Activated effector memory CD4-positive, alpha-beta T cell treated with anti-CD3 and anti-CD28 coated beads, Interleukin-2, amount 50 U/mL, for 16 hours (primary cell): Measurements from ENCODE around the gene PLXNB2.

ENCODE experiments used
- DNase-seq: peaks from one replicate; pipeline ENCODE4 v3.0.0-alpha.2; 2020

Gene PLXNB2

DNA sequence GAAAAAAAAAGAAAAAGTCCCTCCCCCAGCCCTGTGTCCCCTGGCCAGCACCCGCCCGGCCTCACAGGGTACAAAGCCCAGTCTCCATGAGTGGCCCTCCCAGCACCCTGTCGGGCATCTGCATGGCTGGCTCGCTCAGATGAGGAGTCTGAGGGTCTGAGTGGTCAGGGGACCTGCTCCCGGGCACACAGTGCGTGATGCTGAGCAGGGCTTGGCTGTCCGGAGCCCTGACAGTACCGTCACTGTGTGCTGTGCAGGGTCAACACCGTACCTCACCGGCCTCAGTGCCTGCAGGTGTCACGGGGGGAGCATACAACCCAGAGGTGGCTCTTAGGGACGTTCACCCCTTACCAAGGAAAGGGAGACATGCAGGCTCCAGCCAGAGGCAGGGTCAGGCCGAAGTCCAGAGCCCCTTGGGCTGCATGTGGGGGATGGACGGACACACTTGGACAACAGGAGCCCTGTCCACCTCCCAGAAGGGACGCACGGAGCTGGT is 3.6 kb upstream of the PLXNB2 start:
- DNase-seq, result no peak

- no peak for DNase-seq
These were observed 2.7 kb upstream of the PLXNB2 start for GRCh38 chr22:50310031-50310722.

DNA sequence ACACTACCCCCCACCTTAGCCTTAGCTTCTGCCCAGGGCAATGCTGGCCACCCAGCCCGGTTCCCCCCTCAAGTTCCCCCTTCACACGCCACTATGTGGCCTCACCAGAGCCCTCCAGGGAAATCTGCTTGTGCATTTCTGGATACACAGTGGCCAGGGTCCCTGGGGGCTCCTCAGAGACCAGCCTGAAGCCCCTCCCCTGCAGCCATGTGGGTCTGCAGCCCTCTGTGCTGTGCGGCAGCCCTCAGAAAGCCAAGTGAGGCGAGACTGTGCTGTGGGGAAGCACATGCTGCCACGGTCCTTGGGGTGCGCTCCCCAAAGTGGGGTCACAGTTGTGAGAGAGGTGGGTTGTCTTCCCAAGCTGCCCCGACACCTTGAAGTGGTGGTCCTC is 2.1 kb upstream of the PLXNB2 start:
- no peak for DNase-seq

DNA sequence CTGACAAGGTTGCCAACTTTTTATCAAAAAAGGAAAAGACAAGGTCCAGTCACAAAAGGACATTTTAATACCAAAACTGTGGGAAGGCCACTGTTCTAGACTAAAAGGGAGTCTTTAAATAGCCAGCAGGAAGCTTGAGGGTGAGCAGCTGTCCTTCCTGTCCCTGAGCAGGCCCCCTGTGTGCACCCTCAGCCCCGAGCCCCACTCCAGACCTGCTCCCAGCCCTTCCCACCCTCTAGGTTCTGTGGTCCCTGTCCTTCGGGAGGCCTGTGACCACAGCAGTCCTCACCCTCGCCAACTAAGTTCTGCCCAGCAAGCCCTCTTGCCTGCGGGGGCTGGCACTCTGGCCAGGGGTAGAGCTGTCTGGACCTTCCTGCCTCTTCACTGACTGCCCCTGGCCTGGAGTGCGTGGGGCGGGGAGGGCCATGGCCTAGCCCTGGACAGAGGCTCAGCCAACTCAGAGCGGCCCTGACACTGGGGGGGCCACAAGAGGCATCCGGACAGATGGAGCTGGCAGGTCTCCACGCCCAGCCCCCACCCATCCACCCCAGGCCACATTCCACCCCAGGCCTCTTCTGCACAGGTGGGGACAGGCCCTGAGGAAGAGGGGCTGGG is 1.6 kb upstream of the PLXNB2 start:
- DNase-seq, result no peak

DNA sequence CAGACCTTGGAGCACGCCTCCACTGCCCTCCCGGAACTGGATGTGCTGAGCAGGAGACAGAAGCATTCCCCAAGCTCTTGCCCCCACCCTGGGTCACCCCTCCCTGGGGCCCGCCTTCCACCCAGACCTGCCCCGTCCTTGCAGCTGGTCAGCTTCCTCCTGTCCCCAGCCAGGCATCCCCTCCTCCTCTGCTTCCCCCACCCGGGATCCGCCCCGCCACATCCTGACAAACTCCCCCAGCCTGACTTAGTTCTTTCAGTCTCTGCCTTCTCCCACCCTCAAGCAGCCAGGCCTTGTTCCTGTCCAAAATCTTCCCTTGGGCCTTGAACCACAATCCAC is 1.1 kb upstream of the PLXNB2 start:
- no peak for DNase-seq

- DNase-seq, result no peak
These were observed 597 bp upstream of the PLXNB2 start for GRCh38 chr22:50307890-50308596.

- no peak for DNase-seq
These were observed 1.4 kb downstream of the PLXNB2 start for GRCh38 chr22:50305923-50306566.

- no peak for DNase-seq
These were observed 2.0 kb downstream of the PLXNB2 start for GRCh38 chr22:50305393-50305922.

- DNase-seq, result no peak
These were observed 2.7 kb downstream of the PLXNB2 start for GRCh38 chr22:50304528-50305392.

DNA sequence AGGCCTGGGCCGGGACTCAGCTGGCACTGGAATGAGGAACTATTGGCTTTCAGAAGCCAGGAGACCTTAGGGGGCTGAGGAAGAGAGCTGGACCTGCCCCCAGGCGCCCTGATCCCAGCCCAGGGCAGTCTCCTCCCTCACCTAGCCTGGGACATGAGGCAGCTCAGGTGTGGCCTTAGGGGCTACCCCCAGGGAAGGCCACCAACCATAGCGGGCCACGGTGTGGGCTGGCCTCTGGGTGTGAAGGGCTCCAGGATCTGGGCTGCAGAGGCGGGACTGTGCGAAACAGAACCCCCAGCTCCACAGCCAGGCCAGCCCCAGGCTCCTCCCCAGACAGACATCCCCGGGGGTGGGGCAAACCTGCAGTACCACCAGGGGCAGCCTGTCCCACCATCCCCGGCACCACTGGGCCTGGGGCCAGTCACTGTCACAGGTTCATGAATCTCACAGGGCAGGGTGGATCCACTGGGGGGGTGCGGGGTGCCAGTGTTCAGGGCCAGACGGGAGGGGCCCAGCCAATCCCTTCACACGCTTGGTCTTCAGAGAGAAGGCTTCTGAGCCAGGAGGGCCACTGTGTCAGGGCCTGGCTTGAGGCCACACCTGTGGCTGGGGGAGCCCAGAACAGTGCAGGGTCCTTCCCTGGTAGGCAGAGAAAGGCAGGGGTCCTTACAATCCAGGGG is 3.5 kb downstream of the PLXNB2 start:
- no peak for DNase-seq

GRCh38 chr22:50303515-50303847 is 4.0 kb downstream of the PLXNB2 start:
- DNase-seq, result no peak

GRCh38 chr22:50302564-50302963 is 4.9 kb downstream of the PLXNB2 start:
- DNase-seq, result no peak

- DNase-seq, result no peak
These were observed 5.4 kb downstream of the PLXNB2 start for GRCh38 chr22:50302041-50302541.

DNA sequence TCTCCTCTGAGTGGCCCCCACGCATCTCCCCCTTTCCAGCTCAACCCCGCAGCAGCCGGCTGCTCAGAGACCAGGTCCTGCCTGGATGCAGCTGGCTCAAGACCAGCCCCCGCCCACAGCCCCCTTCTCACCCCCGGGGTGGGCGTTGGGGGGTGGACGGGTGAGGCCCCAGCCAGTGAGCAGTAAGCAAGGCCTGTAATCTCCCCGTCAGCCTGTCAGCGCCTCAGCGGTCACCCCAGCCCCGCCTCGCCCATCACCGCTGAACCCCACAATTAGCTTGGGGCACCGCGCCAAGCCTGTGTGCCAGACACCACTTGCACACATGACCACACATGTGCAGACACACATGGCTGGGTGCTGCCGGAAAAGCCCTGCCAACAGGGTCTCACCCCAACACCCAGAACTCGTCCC is 5.9 kb downstream of the PLXNB2 start:
- no peak for DNase-seq

- DNase-seq, result no peak
These were observed 6.7 kb downstream of the PLXNB2 start for GRCh38 chr22:50300620-50301257.

DNA sequence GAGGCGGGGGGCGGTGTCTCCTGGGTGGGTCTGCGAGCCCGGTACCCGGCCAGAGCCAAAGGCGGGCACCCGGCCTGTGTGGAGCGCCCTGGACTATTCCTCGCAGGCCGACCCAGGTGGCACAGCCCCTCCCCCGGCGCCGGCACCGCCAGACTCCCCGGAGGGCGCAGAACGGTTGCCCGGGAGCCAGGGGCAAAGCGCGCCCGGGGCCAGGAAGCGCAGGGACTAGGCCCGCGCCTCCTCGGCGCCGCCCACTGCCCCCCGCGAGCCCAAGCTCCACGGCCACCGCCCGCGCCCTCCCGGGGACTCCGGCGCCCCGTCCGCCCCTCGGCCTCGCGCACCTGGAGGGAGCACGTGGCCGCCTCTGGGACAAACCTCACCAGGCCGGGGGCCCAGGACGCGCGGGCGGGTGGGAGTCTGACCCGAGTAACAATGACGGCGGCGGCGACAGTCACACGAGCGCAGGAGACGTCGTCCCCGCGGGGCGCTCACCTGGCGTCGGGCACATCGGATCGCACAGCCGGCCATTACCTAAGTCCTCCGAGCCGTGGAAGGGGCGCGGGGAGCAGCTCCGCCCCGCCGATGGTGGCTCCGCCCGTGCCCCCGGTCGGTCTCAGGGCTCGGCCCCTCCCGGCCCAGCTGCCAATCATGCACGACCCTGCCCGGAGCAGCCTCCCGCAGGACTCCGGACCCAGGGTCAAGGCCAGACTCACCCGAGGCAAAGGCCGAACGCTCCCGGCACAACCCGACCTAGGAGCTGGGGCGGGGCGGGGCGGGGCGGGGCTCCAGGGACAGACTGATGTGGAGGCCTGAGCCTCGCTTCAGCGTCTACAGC is 7.4 kb downstream of the PLXNB2 start:
- DNase-seq, result no peak

DNA sequence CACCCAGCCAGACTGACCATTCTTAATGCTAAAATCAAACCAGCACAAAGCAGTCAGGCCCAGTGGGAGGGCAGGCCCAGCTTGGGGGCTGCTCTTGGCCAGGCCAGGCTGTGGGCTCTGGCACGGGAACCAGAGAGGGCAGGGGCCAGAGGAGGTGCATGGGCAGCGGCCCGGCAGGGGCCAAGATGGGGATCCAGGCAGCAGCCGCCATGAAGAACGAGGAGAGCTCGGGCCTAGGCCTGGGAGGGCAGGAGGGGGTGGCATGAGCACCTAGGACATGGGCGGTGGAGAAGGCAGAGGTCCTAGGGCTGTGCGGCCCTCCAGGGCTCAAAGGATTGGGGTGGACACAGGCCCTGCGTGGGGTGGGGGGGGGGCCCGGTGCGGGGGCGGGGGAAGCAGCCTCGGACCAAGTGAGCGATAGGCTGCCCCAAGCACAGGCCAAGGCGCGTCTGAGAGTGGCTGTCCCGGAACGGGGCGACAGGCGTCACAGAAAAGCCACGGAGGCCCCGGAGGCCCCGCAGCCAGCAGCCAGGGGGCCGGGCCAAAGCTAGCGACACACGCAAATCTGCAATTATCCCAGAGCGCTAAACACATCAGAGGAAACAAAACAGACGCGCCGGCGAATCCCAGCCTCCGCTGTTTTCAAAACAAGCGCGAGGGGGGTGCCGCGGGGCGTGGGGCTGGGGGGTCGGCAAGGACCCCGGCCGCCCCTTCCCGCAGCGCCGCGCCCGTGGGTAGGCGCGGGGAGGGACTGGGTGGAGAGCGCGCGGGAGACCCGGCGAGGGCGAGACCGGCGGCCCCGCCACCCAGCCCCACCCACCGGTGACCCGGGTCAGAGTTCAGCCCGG is 8.3 kb downstream of the PLXNB2 start:
- no peak for DNase-seq

DNA sequence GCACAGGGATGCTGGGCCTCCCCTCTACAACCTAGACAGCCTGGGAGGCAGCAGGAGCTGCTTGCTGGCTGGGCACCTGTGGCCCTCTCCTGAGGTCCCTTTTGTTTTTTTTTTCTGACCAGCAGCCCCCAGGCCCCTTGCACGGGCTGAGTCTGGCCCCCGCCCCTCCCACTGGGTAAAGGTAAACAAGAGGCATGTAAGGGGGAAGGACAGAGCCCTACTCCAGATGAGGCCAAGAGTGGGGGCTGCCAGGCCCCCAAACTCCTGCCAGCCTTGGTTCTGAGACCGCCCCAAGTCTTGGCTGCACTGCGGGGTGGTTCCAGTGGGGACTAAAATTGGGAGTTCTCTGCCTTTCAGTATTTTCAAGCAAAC is 9.2 kb downstream of the PLXNB2 start:
- DNase-seq, result no peak

DNA sequence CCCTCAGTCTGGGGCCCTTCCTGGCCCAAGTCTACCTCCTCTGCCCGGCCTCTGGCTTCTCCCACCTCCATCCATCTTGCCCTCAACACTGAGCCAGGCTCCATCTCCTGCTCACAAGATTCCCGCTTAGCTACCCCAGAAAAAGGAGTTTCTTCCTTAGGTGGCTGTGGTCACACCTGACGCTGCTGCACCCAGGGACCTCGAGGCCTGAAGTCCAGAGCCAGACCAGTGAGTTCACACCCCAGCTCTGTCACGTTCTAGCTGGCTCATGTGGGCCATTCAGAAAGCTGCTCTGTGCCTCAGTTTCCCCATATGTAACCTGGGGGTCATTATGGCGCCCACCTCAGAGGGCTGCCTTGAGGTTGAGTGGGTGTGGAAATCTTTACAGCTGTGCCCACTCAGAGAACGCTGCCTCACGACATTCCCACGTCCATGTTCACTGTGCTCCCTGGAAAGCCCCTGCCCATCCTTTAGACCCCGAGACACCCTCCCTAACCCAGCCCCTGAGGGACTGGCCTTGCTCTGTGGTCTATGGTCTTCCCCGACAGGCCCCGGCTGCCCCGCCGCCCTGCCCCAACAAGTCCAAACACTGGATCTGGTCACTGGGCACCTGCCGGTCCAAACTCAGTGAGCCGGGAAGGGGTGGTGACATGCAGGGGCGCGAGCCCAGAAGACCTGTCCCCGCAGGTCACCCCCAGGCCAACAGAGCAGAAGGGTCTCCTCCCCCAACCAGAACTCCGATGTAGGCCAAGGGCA is 9.8 kb downstream of the PLXNB2 start:
- DNase-seq, result no peak
